AG04450 (cell line): ENCODE data around the gene KRT15. TPM values are rescaled to one million over a fixed set of nuclear protein-coding genes. Genes with fewer than 3 reads are reported as not detected.

Source experiments
- CTCF ChIA-PET: fragments of 300-600, 350-600 bp; formaldehyde crosslinking; extraction: SDS; loops from one replicate; lab custom pipeline; 2022; ENCODE audit warnings: antibody characterized with exemption, inconsistent platforms; lab: Charles Lee
- POLR2A ChIA-PET: fragments of 350-600 bp; formaldehyde crosslinking; extraction: SDS; loops from one replicate; lab custom pipeline; 2021; ENCODE audit warnings: antibody characterized with exemption, inconsistent platforms; lab: Yijun Ruan, JAX
- DNase-seq: peaks from one replicate; pipeline ENCODE4 v3.0.0-alpha.2; 2011; ENCODE audit warnings: low read depth, low spot score
- H3K27ac ChIP-seq: one replicate; pipeline ENCODE4 v1.5.1; 2012; ENCODE audit warnings: low read depth, low read length, control low read depth
- H3K27me3 ChIP-seq: one replicate; pipeline ENCODE4 v1.6.0; 2012; ENCODE audit warnings: low read length; ENCODE audit not compliant: control insufficient read depth, insufficient read depth
- H3K4me3 ChIP-seq: 2 replicates; pipeline ENCODE4 v1.5.1; 2011; ENCODE audit warnings: mild to moderate bottlenecking, low read depth, low read length, control low read depth
- H3K9me3 ChIP-seq: 2 replicates; pipeline ENCODE4 v1.5.1; 2012; ENCODE audit warnings: low read length; ENCODE audit not compliant: control insufficient read depth, insufficient read depth
- CTCF ChIP-seq: IDR thresholded peaks from 2 replicates; pipeline ENCODE4 v1.5.1; 2011; ENCODE audit warnings: low read depth, low read length, control low read depth, inconsistent platforms
- polyA plus RNA-seq: library from polyadenylated mRNA; depleted of rRNA; stranded (reverse); fragments of >200 nt; gene quantifications from 2 replicates; pipeline ENCODE4 v1.2.3, GENCODE V29; 2011

KRT15 gene
- polyA plus RNA-seq, 1 experiment = 1.4 TPM

DNA sequence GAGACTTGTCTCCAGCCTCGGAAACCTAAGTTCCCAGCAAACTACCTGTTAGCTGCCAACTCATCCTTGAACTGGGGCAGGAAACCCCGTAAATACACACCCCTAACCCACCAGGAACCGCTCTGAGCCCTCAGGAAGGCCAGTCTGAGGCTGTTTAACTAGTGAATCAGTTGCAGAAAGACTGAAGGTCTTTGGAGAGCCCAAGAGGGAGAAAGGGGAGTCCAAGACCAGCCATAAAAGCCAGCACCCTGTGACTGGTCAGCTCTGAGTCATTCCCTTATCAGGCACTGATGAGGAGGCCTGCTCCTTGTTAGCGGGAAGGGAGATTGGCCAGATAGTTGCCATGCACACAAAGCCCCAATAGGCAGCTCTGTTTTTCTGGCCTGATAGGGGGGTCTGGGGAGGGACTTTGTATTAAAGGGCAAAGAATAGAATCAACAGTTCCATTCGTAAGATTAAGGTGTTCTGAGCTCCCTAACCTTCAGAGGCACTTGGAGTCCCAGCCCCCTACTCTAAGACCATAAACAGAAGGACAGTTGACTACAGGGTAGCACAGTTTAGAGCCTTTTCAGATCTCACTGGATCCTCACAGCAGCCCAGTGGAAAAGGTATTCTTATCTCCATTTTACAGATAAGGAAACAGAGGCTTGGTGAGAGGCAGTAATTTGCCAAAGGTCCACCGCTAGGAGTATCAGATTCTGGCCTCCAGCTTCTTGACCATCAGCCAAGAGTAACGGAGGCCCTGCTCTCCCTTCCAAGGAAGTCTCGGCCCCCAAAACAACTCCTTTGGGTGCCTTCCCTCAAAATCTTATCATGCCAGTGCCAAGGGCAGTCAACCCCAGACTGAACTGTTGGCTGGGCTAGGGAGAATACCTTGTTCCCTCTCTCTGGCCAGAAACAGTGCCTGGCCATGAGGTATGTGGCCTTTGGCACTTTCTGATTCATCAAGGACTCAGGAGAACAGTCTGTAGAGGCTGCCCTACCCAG is 11.7 kb upstream of the KRT15 start:
- Histone ChIP-seq H3K4me3 (no peak overlapping the region), H3K27me3 (no peaks in the 10 kb centered on the region), H3K9me3 (no peaks in the 10 kb centered on the region; the same call in 1 of the 2 replicates), H3K27ac (peak overlapping the region; percentile 81)
- TF ChIP-seq CTCF = no peak
- peak; percentile 61 for DNase-seq
- CTCF ChIA-PET = interaction anchor here (1.0 to 3.8 kb wide), 2 partner anchors 19 to 119 kb away, joined by 4 to 26 read pairs; no protein-coding TSS in a partner anchor
- POLR2A ChIA-PET = interaction anchor here (1.0 kb wide), 1 partner anchor 159 kb away, joined by 3 read pairs; no protein-coding TSS in a partner anchor

DNA sequence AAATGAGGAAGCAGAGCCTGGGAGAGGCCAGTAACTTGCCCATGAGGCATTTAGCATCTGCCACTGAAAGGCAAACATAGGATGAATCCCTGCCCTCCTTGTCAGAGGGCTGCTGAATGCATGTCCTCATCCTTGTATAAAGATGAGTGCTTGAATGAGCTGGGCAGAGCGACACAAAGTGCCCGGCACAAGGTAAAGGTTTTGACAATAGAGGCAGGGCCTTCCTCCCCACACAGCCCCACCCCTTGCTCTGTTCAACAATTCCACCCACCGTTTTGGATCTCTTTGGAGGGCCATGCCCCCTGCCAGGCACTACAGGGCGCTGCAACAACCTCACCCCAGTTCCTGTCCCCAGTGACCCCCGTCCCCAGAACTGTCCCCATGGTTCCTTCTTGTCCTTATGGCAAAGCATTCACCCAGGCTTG is 10.8 kb upstream of the KRT15 start:
- no peaks in the 10 kb centered on the region; the same call in 1 of the 2 replicates for H3K9me3 ChIP-seq
- CTCF ChIA-PET = interaction anchor here (0.6 to 3.8 kb wide), 2 partner anchors 19 to 581 kb away, joined by 8 to 26 read pairs; no protein-coding TSS in a partner anchor
- POLR2A ChIA-PET = no interaction called here
- H3K27ac ChIP-seq = peak overlapping the region; percentile 81
- no peaks in the 10 kb centered on the region for H3K27me3 ChIP-seq
- H3K4me3 ChIP-seq = no peak overlapping the region
- no peak for TF ChIP-seq CTCF
- no peak for DNase-seq

GRCh38 chr17:41528959-41529353 is 10.3 kb upstream of the KRT15 start:
- Histone ChIP-seq H3K9me3 (peaks cover 4% of the 10 kb centered on the region; the same call in 1 of the 2 replicates), H3K27ac (no peak overlapping the region), H3K4me3 (no peak overlapping the region), H3K27me3 (no peaks in the 10 kb centered on the region)
- TF ChIP-seq CTCF = no peak
- CTCF ChIA-PET = interaction anchor here (0.6 to 3.8 kb wide), 3 partner anchors 20 to 580 kb away, joined by 4 to 26 read pairs (median 8); no protein-coding TSS in a partner anchor
- POLR2A ChIA-PET = no interaction called here
- DNase-seq = no peak

DNA sequence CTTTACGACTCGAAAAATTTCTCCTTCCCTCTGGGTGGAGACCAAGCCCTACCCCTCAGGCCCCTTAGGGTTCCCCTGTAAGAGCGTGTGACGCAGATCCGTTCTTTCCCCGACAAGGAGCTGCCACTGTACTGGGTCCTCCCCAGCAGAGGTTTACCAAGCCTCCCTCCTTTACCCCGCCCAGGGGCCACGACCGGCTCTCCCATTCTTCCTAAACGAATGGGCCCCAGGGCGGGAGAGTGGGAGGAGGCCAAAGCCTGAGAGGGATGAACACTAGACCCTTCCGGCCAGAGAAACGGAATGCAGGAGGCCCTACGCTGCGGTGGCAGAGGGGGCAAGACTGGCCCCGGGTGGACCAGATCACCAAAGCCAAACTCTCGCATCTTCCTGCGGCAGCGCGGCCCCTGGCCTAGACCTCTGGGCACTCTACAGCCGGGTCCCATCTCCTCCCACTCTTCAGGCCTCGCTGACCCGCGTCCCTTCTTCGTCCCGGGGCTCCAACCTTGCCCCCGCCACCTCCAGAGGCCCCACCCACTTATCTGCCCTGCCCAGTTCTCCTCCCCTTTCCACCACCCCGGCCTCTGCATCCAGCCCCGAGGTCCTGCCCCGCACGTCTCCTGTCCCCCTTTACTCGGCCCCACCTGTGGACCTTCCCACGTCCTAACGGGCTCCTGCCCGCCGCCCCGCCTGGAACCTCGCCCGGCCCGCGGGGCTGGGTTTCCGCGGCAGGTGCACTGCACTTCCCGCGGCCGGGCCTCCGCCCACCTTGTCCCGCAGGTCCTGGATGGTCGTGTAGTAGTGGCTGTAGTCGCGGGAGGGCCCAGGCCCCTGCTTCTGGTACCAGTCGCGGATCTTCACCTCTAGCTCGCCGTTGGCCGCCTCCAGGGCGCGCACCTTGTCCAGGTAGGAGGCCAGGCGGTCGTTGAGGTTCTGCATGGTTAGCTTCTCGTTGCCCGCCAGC is 8.7 kb upstream of the KRT15 start:
- no peak for TF ChIP-seq CTCF
- H3K9me3 ChIP-seq = peaks cover 8% of the 10 kb centered on the region; the same call in 1 of the 2 replicates
- ChIA-PET POLR2A (no interaction called here), CTCF (interaction anchor here (1.4 to 3.8 kb wide), 2 partner anchors 22 to 205 kb away, joined by 4 to 26 read pairs; no protein-coding TSS in a partner anchor)
- peak overlapping the region; percentile 43 for H3K4me3 ChIP-seq
- no peak overlapping the region for H3K27ac ChIP-seq
- DNase-seq = no peak
- H3K27me3 ChIP-seq = no peaks in the 10 kb centered on the region
